Thymus (tissue), 11 donors: ENCODE results near the gene ENTREP3. TPM values are rescaled to one million over a fixed set of nuclear protein-coding genes. Genes with fewer than 3 reads are reported as not detected.
A peak's percentile ranks its signal among the peaks of the same experiment; 100 is the strongest.

Source experiments
- DNase-seq, 9 donors: peaks; one replicate each; pipeline ENCODE4 v3.0.0-alpha.2; 2013; ENCODE audit warnings: low spot score in 9 of 9, low read depth in 6 of 9, missing footprints in 1 of 9
- H3K27ac ChIP-seq, 2 donors: one replicate each; pipeline ENCODE4 v1.5.1; 2013; ENCODE audit warnings: control low read depth in 1 of 2, low read depth in 1 of 2, low read length in 1 of 2, mild to moderate bottlenecking in 1 of 2, moderate library complexity in 1 of 2
- H3K27me3 ChIP-seq, 2 donors: one replicate each; pipeline ENCODE4 v1.5.1; 2013; ENCODE audit warnings: low read length in 1 of 2; ENCODE audit not compliant: control insufficient read depth in 2 of 2, insufficient read depth in 1 of 2
- H3K36me3 ChIP-seq, 2 donors: one replicate each; pipeline ENCODE4 v1.5.1; 2013; ENCODE audit warnings: low read length in 1 of 2, mild to moderate bottlenecking in 1 of 2, moderate library complexity in 1 of 2; ENCODE audit not compliant: control insufficient read depth in 2 of 2, insufficient read depth in 2 of 2
- H3K4me1 ChIP-seq, 2 donors: one replicate each; pipeline ENCODE4 v1.5.1; 2013; ENCODE audit warnings: low read length in 2 of 2; ENCODE audit not compliant: control insufficient read depth in 2 of 2, insufficient read depth in 2 of 2
- H3K4me3 ChIP-seq, 2 donors: one replicate each; pipeline ENCODE4 v1.5.1; 2013; ENCODE audit warnings: low read length in 2 of 2, control low read depth in 1 of 2, mild to moderate bottlenecking in 1 of 2
- H3K9me3 ChIP-seq, 2 donors: one replicate each; pipeline ENCODE4 v1.5.1; 2013; ENCODE audit warnings: low read length in 1 of 2, mild to moderate bottlenecking in 1 of 2; ENCODE audit not compliant: control insufficient read depth in 2 of 2, insufficient read depth in 1 of 2
- whole genome bisulfite sequencing: extraction: QIAGEN DNeasy Blood & Tissue Kit; methylation state at CpG from one replicate; pipeline ENCODE4 v1.1.7; 2013; 5-methylcytosine and 5-hydroxymethylcytosine counted together
- polyA plus RNA-seq: library from polyadenylated mRNA; stranded (reverse); fragments of 200-250 nt; gene quantifications from one replicate; pipeline ENCODE4 v1.2.3, GENCODE V29; 2013
- total RNA-seq: library from RNA; stranded (reverse); fragments of 120-200 nt; gene quantifications from one replicate; pipeline ENCODE4 v1.2.4, GENCODE V29; 2013
- donor health status: healthy.

Gene ENTREP3
- total and polyA plus RNA-seq, 2 donors = 2.1 to 12.5 TPM

DNA sequence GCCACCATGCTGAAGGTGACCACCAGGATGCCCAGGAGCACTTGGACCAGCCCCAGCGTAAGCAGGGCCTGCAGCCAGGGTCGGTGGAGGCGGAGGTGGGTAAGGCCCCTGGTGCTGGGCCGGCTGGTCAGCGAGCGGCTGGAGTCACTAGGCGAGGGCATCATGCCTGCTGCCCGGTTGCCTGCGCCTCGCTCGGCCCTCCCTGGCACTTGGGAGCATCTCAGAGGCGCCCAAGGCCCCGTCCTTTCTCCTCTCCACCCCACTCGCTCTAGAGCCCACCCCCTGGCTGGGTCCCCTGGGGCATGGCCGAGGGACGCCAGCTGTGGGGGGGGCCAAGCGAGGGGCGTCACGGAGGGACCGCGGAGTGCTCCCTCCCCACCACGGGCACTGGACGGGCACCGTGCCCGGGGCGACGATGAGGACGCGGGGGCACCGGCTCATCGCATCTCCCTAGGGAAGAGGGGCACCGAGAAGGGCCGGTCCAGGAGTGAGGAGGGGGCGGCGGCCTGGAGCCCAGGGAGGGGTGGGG, 505 bp downstream of the ENTREP3 start:
- Histone ChIP-seq H3K4me3 (peak overlapping the region; percentile 63 to 85), H3K27me3 (no peaks in the 10 kb centered on the region), H3K4me1 (peaks cover 9 to 32% of the 10 kb centered on the region in 2 donors), H3K27ac (no peak overlapping the region), H3K36me3 (peaks cover 18 to 26% of the 10 kb centered on the region in 2 donors), H3K9me3 (peaks cover 0 to 3% of the 10 kb centered on the region in 2 donors)
- 13% methylated on average over 35 of the region's 35 CpGs for WGBS
- DNase-seq = no peak

- H3K4me3 ChIP-seq = peak overlapping the region; percentile 63 to 85
- H3K27ac ChIP-seq = no peak overlapping the region
- 77% methylated on average over 12 of the region's 12 CpGs for WGBS
- DNase-seq = no peak
- no peaks in the 10 kb centered on the region for H3K27me3 ChIP-seq
- peaks cover 18 to 21% of the 10 kb centered on the region in 2 donors for H3K36me3 ChIP-seq
- H3K9me3 ChIP-seq = peaks cover 0 to 3% of the 10 kb centered on the region in 2 donors
- H3K4me1 ChIP-seq = peaks cover 9 to 32% of the 10 kb centered on the region in 2 donors
Measured at GRCh38 chr1:155254228-155254713, 1.0 kb downstream of the ENTREP3 start.

- H3K36me3 ChIP-seq = peaks cover 17 to 18% of the 10 kb centered on the region in 2 donors
- H3K27me3 ChIP-seq = no peaks in the 10 kb centered on the region
- no peak overlapping the region for H3K27ac ChIP-seq
- H3K4me1 ChIP-seq = peaks cover 9 to 32% of the 10 kb centered on the region in 2 donors
- H3K4me3 ChIP-seq = no peak overlapping the region
- 91% methylated on average over 5 of the region's 5 CpGs for WGBS
- DNase-seq = no peak
- peaks cover 0 to 3% of the 10 kb centered on the region in 2 donors for H3K9me3 ChIP-seq
Measured at GRCh38 chr1:155253797-155254196, 1.5 kb downstream of the ENTREP3 start.

DNA sequence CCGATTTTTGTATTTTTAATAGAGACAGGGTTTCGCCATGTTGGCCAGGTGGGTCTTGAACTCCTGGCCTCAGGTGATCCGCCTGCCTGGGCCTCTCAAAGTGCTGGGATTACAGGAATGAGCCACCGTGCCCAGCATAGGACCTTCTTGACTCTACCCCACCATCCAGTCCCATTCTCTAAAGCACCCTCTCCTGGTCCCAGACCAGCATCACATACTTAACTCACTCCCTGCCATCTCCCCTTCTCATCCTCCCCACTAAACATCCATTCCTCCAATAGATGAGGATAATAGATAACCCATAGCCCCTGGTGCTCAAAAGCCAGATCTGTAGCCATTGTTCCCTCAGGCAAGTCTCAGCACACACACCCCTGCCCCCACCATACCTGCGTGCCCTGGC, 2.1 kb downstream of the ENTREP3 start:
- H3K27ac ChIP-seq = no peak overlapping the region
- peaks cover 0 to 3% of the 10 kb centered on the region in 2 donors for H3K9me3 ChIP-seq
- H3K4me1 ChIP-seq = peaks cover 9 to 32% of the 10 kb centered on the region in 2 donors
- no peak overlapping the region for H3K4me3 ChIP-seq
- no peaks in the 10 kb centered on the region for H3K27me3 ChIP-seq
- 95% methylated on average over 5 of the region's 5 CpGs for WGBS
- peaks cover 13 to 14% of the 10 kb centered on the region in 2 donors for H3K36me3 ChIP-seq
- no peak for DNase-seq

GRCh38 chr1:155251566-155251965, 3.7 kb downstream of the ENTREP3 start:
- DNase-seq = no peak
- no peak overlapping the region for H3K27ac ChIP-seq
- H3K36me3 ChIP-seq = peaks cover 6 to 10% of the 10 kb centered on the region in 2 donors
- no peaks in the 10 kb centered on the region for H3K27me3 ChIP-seq
- H3K4me1 ChIP-seq = peaks cover 9 to 32% of the 10 kb centered on the region in 2 donors
- no peak overlapping the region for H3K4me3 ChIP-seq
- peaks cover 0 to 3% of the 10 kb centered on the region in 2 donors for H3K9me3 ChIP-seq
- WGBS = 98% methylated on average over 7 of the region's 7 CpGs

GRCh38 chr1:155250633-155251449, 4.4 kb downstream of the ENTREP3 start:
- Histone ChIP-seq H3K4me3 (peak overlapping the region; percentile 63 to 74), H3K4me1 (peaks cover 9 to 29% of the 10 kb centered on the region in 2 donors), H3K27me3 (no peaks in the 10 kb centered on the region), H3K27ac (peak overlapping the region; percentile 78 to 89), H3K36me3 (peaks cover 0 to 6% of the 10 kb centered on the region in 2 donors), H3K9me3 (peaks cover 0 to 3% of the 10 kb centered on the region in 2 donors)
- WGBS = 23% methylated on average over 23 of the region's 23 CpGs
- peak; percentile 84 to 97 (median 92) for DNase-seq

- WGBS = 3% methylated on average over 28 of the region's 28 CpGs
- no peaks in the 10 kb centered on the region for H3K27me3 ChIP-seq
- peaks cover 5 to 26% of the 10 kb centered on the region in 2 donors for H3K4me1 ChIP-seq
- DNase-seq = peak in 3 of 9 donors; percentile 64 to 82 (median 72)
- peak overlapping the region; percentile 63 to 74 for H3K4me3 ChIP-seq
- peak overlapping the region; percentile 78 to 89 for H3K27ac ChIP-seq
- peaks cover 0 to 3% of the 10 kb centered on the region in 2 donors for H3K9me3 ChIP-seq
- H3K36me3 ChIP-seq = peaks cover 0 to 6% of the 10 kb centered on the region in 2 donors
Measured at GRCh38 chr1:155250246-155250632, 5.0 kb downstream of the ENTREP3 start.

DNA sequence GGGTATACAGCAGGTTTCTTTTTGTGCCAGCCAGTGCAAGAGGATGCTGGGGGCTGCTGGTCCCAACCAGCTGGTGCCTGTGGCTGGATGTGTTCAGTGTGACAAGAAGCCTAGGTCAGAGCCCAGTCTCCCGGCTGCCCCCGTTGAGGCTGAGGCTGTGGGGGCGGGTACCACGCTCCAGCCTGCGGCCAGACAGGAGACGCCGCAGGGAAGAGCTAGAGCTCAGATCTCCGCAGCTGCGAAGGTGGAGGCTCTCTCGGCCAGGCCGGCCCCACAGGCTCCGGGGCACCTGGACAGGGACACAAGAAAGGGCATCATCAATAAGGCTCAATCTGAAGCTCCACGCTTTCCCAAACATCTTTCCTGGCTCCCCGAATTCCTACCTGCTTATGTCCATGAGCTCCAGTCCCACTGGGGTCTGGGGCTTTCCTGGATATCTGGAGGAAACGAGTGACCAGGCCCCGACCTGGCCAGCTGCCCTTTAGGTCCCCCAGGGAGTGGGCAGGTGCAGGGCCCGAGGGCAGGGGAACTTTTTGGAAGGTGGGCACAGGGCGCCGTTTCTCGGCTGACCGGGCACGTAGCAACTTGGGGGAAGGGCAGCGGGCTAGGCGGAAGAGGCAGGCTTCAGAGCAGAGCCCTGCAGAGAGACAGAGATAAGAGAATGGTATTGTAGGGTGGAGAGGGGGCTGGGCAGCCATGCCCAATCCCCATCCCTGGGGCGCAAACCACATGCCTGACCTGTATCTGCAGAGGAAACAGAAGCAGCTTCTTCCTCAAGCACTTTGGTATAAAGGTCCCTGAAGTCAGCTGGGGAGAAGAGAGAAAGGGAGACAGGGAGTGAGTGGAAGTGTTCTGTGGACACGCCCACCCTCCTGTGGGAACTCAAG, 7.4 kb downstream of the ENTREP3 start:
- Histone ChIP-seq H3K36me3 (peaks cover 0 to 6% of the 10 kb centered on the region in 2 donors), H3K4me1 (peaks cover 5 to 31% of the 10 kb centered on the region in 2 donors), H3K27me3 (no peaks in the 10 kb centered on the region), H3K27ac (no peak overlapping the region), H3K9me3 (peaks cover 0 to 8% of the 10 kb centered on the region in 2 donors), H3K4me3 (no peak overlapping the region)
- 98% methylated on average over 26 of the region's 26 CpGs for WGBS
- no peak for DNase-seq
